ENCODE results near the gene MTRFR.
A peak's percentile ranks its signal among the peaks of the same experiment; 100 is the strongest.
"Not testable (repeated sequence)": the region's sequence is repeated elsewhere in the genome, so short reads cannot be mapped to it uniquely, and the experiment has no call there.

The MTRFR gene

GRCh38 chr12:123248129-123248528, 14.9 kb downstream of the MTRFR start:
- not testable (repeated sequence) for DNase-seq (ENCODE audit: low read depth, low spot score)
- H3K27ac ChIP-seq, result peak overlapping the region; percentile 9

- H3K27ac ChIP-seq; DNase-seq (ENCODE audit: low read depth, low spot score): not testable (repeated sequence)
These were observed 15.9 kb downstream of the MTRFR start for GRCh38 chr12:123248996-123249741.

- DNase-seq (ENCODE audit: low read depth, low spot score), result peak; percentile 82
- peak overlapping the region; percentile 89 for H3K27ac ChIP-seq
These were observed 17.5 kb downstream of the MTRFR start for GRCh38 chr12:123250471-123251383.

- no peak for DNase-seq (ENCODE audit: low read depth, low spot score)
- peak overlapping the region; percentile 89 for H3K27ac ChIP-seq
These were observed 18.3 kb downstream of the MTRFR start for GRCh38 chr12:123251403-123252076.

- H3K27ac ChIP-seq; DNase-seq (ENCODE audit: low read depth, low spot score): not testable (repeated sequence)
These were observed 19.1 kb downstream of the MTRFR start for GRCh38 chr12:123252365-123252764.

- no peak for DNase-seq (ENCODE audit: low read depth, low spot score)
- H3K27ac ChIP-seq, result no peak overlapping the region
These were observed 20.6 kb downstream of the MTRFR start for GRCh38 chr12:123253641-123254459.

GRCh38 chr12:123254853-123255446, 21.7 kb downstream of the MTRFR start:
- H3K27ac ChIP-seq, result no peak overlapping the region
- no peak for DNase-seq (ENCODE audit: low read depth, low spot score)

- H3K27ac ChIP-seq, result no peak overlapping the region
- no peak for DNase-seq (ENCODE audit: low read depth, low spot score)
These were observed 25.4 kb downstream of the MTRFR start for GRCh38 chr12:123258593-123258992.

- no peak for DNase-seq (ENCODE audit: low read depth, low spot score)
- peak overlapping the region; percentile 71 for H3K27ac ChIP-seq
These were observed 26.8 kb downstream of the MTRFR start for GRCh38 chr12:123260081-123260480.

- no peak overlapping the region for H3K27ac ChIP-seq
- DNase-seq (ENCODE audit: low read depth, low spot score), result no peak
These were observed 28.0 kb downstream of the MTRFR start for GRCh38 chr12:123261196-123261595.

- DNase-seq (ENCODE audit: low read depth, low spot score), result no peak
These were observed 30.1 kb downstream of the MTRFR start for GRCh38 chr12:123263196-123263817.

GRCh38 chr12:123264642-123265041, 31.4 kb downstream of the MTRFR start:
- H3K27ac ChIP-seq, result no peak overlapping the region
- DNase-seq (ENCODE audit: low read depth, low spot score), result no peak

More at GRCh38 chr12:123263196-123263817, 30.1 kb downstream of the MTRFR start:
- no peak overlapping the region for H3K27ac ChIP-seq

GRCh38 chr12:123265851-123266678, 32.8 kb downstream of the MTRFR start:
- no peak overlapping the region for H3K27ac ChIP-seq
- DNase-seq (ENCODE audit: low read depth, low spot score), result no peak

- no peak for DNase-seq (ENCODE audit: low read depth, low spot score)
- H3K27ac ChIP-seq, result no peak overlapping the region
These were observed 33.5 kb downstream of the MTRFR start for GRCh38 chr12:123266679-123267277.

- H3K27ac ChIP-seq, result no peak overlapping the region
- DNase-seq (ENCODE audit: low read depth, low spot score), result no peak
These were observed 34.2 kb downstream of the MTRFR start for GRCh38 chr12:123267335-123267920.

GRCh38 chr12:123267991-123268843, 35.0 kb downstream of the MTRFR start:
- no peak overlapping the region for H3K27ac ChIP-seq
- DNase-seq (ENCODE audit: low read depth, low spot score), result no peak

Measured in epithelial cell of prostate (primary cell).